GM12878 (cell line): Measurements from ENCODE around the gene LYPD5. TPM values are rescaled to one million over a fixed set of nuclear protein-coding genes. Genes with fewer than 3 reads are reported as not detected.

Experiments used
- ATAC-seq: fragments of 200-7000 bp; cut with Tn5 transposase; 3 replicates; pipeline ENCODE4 v1.9.1; 2020; ENCODE audit warnings: mild to moderate bottlenecking, moderate library complexity
- BruUV-seq: library from RNA; stranded (reverse); fragments of 400-500 nt; replicated peaks from 2 replicates; lab custom pipeline; 2021; lab: Mats Ljungman, UMichigan
- CTCF ChIA-PET: fragments of 300-600 bp; sonication (Branson Sonifier 250); formaldehyde crosslinking; extraction: SDS; loops from one replicate; lab custom pipeline; 2021; ENCODE audit warnings: inconsistent platforms; lab: Yijun Ruan, JAX
- POLR2A ChIA-PET: fragments of 350-600 bp; formaldehyde crosslinking; extraction: SDS; loops from one replicate; lab custom pipeline; 2021; ENCODE audit warnings: inconsistent platforms; lab: Charles Lee
- RAD21 ChIA-PET: fragments of 300-600 bp; sonication (Branson Sonifier 250); formaldehyde crosslinking; loops from one replicate; lab custom pipeline; 2023; ENCODE audit warnings: antibody characterized with exemption; ENCODE audit not compliant: unreplicated experiment; lab: Charles Lee
- SMC1A ChIA-PET: fragments of 300-600 bp; sonication (Branson Sonifier 250); formaldehyde crosslinking; loops from one replicate; lab custom pipeline; 2023; ENCODE audit not compliant: unreplicated experiment, uncharacterized antibody; lab: Charles Lee
- DNase-seq: peaks from one replicate; pipeline ENCODE4 v3.0.0-alpha.2; 2011; ENCODE audit warnings: low read depth, low spot score
- FAIRE-seq: peaks from 3 replicates; lab custom pipeline; 2011; peaks lifted over from hg19 to GRCh38; lab: Jason Lieb, UNC
- H2AFZ ChIP-seq: 2 replicates; pipeline ENCODE4 v1.6.0; 2011; ENCODE audit warnings: low read depth, low read length, control low read depth; ENCODE audit not compliant: control insufficient read depth
- H3K27ac ChIP-seq: 2 replicates; pipeline ENCODE4 v1.5.1; 2011; ENCODE audit warnings: control low read depth; ENCODE audit not compliant: control insufficient read depth, insufficient read depth
- H3K27me3 ChIP-seq, 2 experiments: replicated peaks in 1 of 2; 2 replicates each; pipeline versions ENCODE4 v1.6.0 to v1.6.1; 2011; ENCODE audit warnings: low read length in 1 of 2; ENCODE audit not compliant: control insufficient read depth in 2 of 2, insufficient read depth in 2 of 2
- H3K36me3 ChIP-seq, 2 experiments: 2 replicates each; pipeline ENCODE4 v1.5.1; 2011; ENCODE audit warnings: low read length in 1 of 2; ENCODE audit not compliant: control insufficient read depth in 2 of 2, insufficient read depth in 2 of 2
- H3K4me1 ChIP-seq: 2 replicates; pipeline ENCODE4 v1.6.1; 2011; ENCODE audit warnings: mild to moderate bottlenecking, low read length, moderate library complexity, mixed read lengths; ENCODE audit not compliant: control insufficient read depth, insufficient read depth
- H3K4me2 ChIP-seq: 2 replicates; pipeline ENCODE4 v1.6.0; 2011; ENCODE audit warnings: control low read depth; ENCODE audit not compliant: control insufficient read depth, insufficient read depth
- H3K4me3 ChIP-seq: fragments of 200-600 bp; sonication (generic); 2 replicates; pipeline ENCODE4 v1.5.1; 2016
- H3K79me2 ChIP-seq: 2 replicates; pipeline ENCODE4 v1.6.0; 2011; ENCODE audit warnings: low read length; ENCODE audit not compliant: control insufficient read depth, insufficient read depth
- H3K9ac ChIP-seq: 2 replicates; pipeline ENCODE4 v1.8.0; 2011; ENCODE audit warnings: low read length, control low read depth, mixed read lengths; ENCODE audit not compliant: control insufficient read depth, insufficient read depth
- H3K9me3 ChIP-seq: replicated peaks from 3 replicates; pipeline ENCODE4 v1.5.1; 2011; ENCODE audit warnings: mild to moderate bottlenecking, low read length; ENCODE audit not compliant: control insufficient read depth, insufficient read depth
- H4K20me1 ChIP-seq: 2 replicates; pipeline ENCODE4 v1.6.0; 2011; ENCODE audit not compliant: control insufficient read depth, insufficient read depth
- CBX5 ChIP-seq: sonication (generic); IDR thresholded peaks from 2 replicates; pipeline ENCODE4 v1.6.1; 2016; ENCODE audit warnings: low read depth, moderate library complexity, mild to moderate bottlenecking, inconsistent platforms
- CHD2 ChIP-seq: IDR thresholded peaks from 2 replicates; pipeline ENCODE4 v1.6.1; 2011; ENCODE audit warnings: low read depth, low read length, improper control_type of control experiment, borderline replicate concordance
- CREB1 ChIP-seq: IDR thresholded peaks from 2 replicates; pipeline ENCODE4 v1.6.1; 2012; ENCODE audit warnings: low read depth, mild to moderate bottlenecking, inconsistent platforms
- ESRRA ChIP-seq: IDR thresholded peaks from 2 replicates; pipeline ENCODE4 v1.6.1; 2012; ENCODE audit warnings: mild to moderate bottlenecking, low read length, improper control_type of control experiment
- FOXM1 ChIP-seq: IDR thresholded peaks from 2 replicates; pipeline ENCODE4 v1.6.1; 2012; ENCODE audit warnings: low read depth, mild to moderate bottlenecking, inconsistent platforms, low read length, moderate library complexity
- GATAD2B ChIP-seq: fragments of 450-650 bp; conservative IDR thresholded peaks from 2 replicates; pipeline ENCODE4 v1.6.1; 2017; ENCODE audit warnings: low read depth, mild to moderate bottlenecking, moderate library complexity
- HSF1 ChIP-seq: fragments of 150-350 bp; IDR thresholded peaks from 2 replicates; pipeline ENCODE4 v1.6.1; 2014; ENCODE audit warnings: mild to moderate bottlenecking, low read depth, low read length
- IRF5 ChIP-seq: fragments of 450-650 bp; IDR thresholded peaks from 2 replicates; pipeline ENCODE4 v1.6.1; 2017; ENCODE audit warnings: borderline replicate concordance
- LARP7 ChIP-seq: fragments of 450-650 bp; IDR thresholded peaks from 2 replicates; pipeline ENCODE4 v1.6.1; 2017; ENCODE audit warnings: mild to moderate bottlenecking
- MEF2A ChIP-seq: IDR thresholded peaks from 2 replicates; pipeline ENCODE4 v1.6.1; 2011; ENCODE audit warnings: low read depth, mild to moderate bottlenecking, low read length, moderate library complexity; ENCODE audit not compliant: insufficient read depth
- REST ChIP-seq: IDR thresholded peaks from 2 replicates; pipeline ENCODE4 v1.6.1; 2012; ENCODE audit warnings: mild to moderate bottlenecking, low read depth, low read length
- RUNX3 ChIP-seq: IDR thresholded peaks from 2 replicates; pipeline ENCODE4 v1.6.1; 2012; ENCODE audit warnings: low read length, inconsistent platforms
- SPI1 ChIP-seq: IDR thresholded peaks from 2 replicates; pipeline ENCODE4 v1.6.1; 2011; ENCODE audit warnings: low read depth, mild to moderate bottlenecking, low read length, moderate library complexity, borderline replicate concordance; ENCODE audit not compliant: insufficient read depth
- SREBF1 ChIP-seq: IDR thresholded peaks from 2 replicates; pipeline ENCODE4 v1.6.1; 2012; ENCODE audit warnings: mild to moderate bottlenecking, low read length
- TARDBP ChIP-seq: IDR thresholded peaks from 2 replicates; pipeline ENCODE4 v1.6.1; 2016; ENCODE audit warnings: borderline replicate concordance
- TBL1XR1 ChIP-seq: IDR thresholded peaks from 2 replicates; pipeline ENCODE4 v1.6.1; 2012; ENCODE audit warnings: low read depth, low read length, improper control_type of control experiment
- YY1 ChIP-seq: IDR thresholded peaks from 2 replicates; pipeline ENCODE4 v1.6.1; 2011; ENCODE audit warnings: low read depth, mild to moderate bottlenecking, low read length
- WGBS: methylation state at CpG from one replicate; pipeline ENCODE4 v1.1.6; 2016; ENCODE audit warnings: low lambda C conversion rate; ENCODE audit not compliant: insufficient replicate concordance, insufficient coverage; ENCODE audit errors: missing lambda C conversion rate; 5-methylcytosine and 5-hydroxymethylcytosine counted together
- in situ Hi-C: fragments of 300-500 bp; cut with MboI; formaldehyde crosslinking; loops from 9 replicates; pipeline ENCODE4 v1.14.3; 2018; ENCODE audit warnings: mixed read lengths
- intact Hi-C: fragments of 100-400 bp; cut with micrococcal nuclease; formaldehyde crosslinking; loops from one replicate; pipeline ENCODE4 v1.14.2; 2022; ENCODE audit not compliant: unreplicated experiment
- polyA plus RNA-seq, 11 experiments: library from polyadenylated mRNA; depleted of rRNA in 4 of 11; unstranded in 6 of 11; stranded (reverse) in 5 of 11; fragments of >200 nt; fragmentation: Nextera tagmentation in 4 of 11; fragmentation: Illumina TruSeq in 1 of 11; extraction: Ambion mirVana in 4 of 11; extraction: Trizol in 1 of 11; gene quantifications; 1 replicate in 1 of 11; 2 replicates in 10 of 11; pipeline versions ENCODE4 v1.2.1 to v1.2.3, GENCODE V29; 2011 to 2016; ENCODE audit warnings: inconsistent platforms in 2 of 11, missing spikeins in 2 of 11, low read depth in 1 of 11
- total RNA-seq, 4 experiments: library from RNA; depleted of rRNA in 3 of 4; stranded (reverse); fragments of >200 nt in 3 of 4; fragmentation: Illumina TruSeq in 1 of 4; extraction: Trizol in 1 of 4; gene quantifications; 2 replicates each; pipeline versions ENCODE4 v1.2.1 to v1.2.3, GENCODE V29; 2013 to 2021
- TF ChIP-seq, protein P1 (sequence below): IDR thresholded peaks from 2 replicates; pipeline ENCODE4 v1.6.1; 2012; ENCODE audit warnings: low read depth, low read length, improper control_type of control experiment

Gene LYPD5
- total and polyA plus RNA-seq, 10 of the 15 experiments (the other 5 are each of a cell fraction or from before 2014, with no cell fraction given) = 0.04 to 2.2 (median 0.69) TPM; not detected in 1

DNA sequence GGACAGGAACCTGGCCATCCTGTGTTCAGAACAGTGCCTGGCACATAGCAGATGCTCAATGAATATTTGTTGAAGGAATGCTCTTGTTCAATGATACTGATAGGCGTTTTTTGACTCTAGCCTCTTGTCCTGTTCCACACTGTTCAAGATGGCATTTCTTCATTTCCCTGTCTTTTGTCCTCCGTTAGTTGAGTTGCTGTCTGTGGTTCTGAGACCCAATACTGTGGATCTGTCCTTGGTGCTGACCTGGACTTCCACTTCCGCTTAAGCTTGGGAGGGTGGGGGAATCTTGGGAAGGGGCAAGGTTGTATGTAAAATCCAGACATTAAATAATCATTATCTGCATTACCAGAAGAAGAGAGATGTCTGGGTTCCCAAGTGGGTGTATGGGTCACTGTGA lies 13.2 kb downstream of the LYPD5 start:
- Histone ChIP-seq H3K4me3 (no peak overlapping the region), H3K79me2 (no peaks in the 10 kb centered on the region), H4K20me1 (no peaks in the 10 kb centered on the region), H3K9me3 (no peaks in the 10 kb centered on the region), H3K4me1 (peaks cover 26% of the 10 kb centered on the region), H2AFZ (no peak overlapping the region), H3K9ac (no peak overlapping the region), H3K36me3 (no peaks in the 10 kb centered on the region), H3K4me2 (no peak overlapping the region), H3K27me3 (no peaks in the 10 kb centered on the region), H3K27ac (no peak overlapping the region)
- ChIA-PET SMC1A (interaction anchor here (1.2 to 1.4 kb wide), 2 partner anchors 23 to 120 kb away, joined by 3 to 4 read pairs; no protein-coding TSS in a partner anchor), RAD21 (interaction anchor here (1.1 to 3.3 kb wide), 3 partner anchors 44 to 234 kb away, joined by 3 to 12 read pairs (median 9); no protein-coding TSS in a partner anchor), CTCF (interaction anchor here (1.0 to 3.2 kb wide), 8 partner anchors 9 to 121 kb away, joined by 3 to 16 read pairs (median 4); partner anchors contain the start of gene KCNN4), POLR2A (interaction anchor here (1.0 to 1.4 kb wide), 2 partner anchors 12 to 24 kb away, joined by 3 to 4 read pairs; no protein-coding TSS in a partner anchor)
- FAIRE-seq = no peak
- intact Hi-C loops = loop anchor here (10.0 kb wide), 1 partner anchor 344 kb away; no protein-coding TSS in a partner anchor
- in situ Hi-C loops = loop anchor here (5.0 kb wide), 1 partner anchor 42 kb away; no protein-coding TSS in a partner anchor
- BruUV-seq = no TSS peak
- DNase-seq = no peak
- WGBS = 5% methylated on average over 3 of the region's 3 CpGs
- ATAC-seq = no peak
- TF ChIP-seq MEF2A (no peak), IRF5 (no peak), TBL1XR1 (no peak), REST (peak; percentile 97), FOXM1 (no peak), HSF1 (no peak), GATAD2B (no peak), SPI1 (0 out of 2 replicates have a peak, but pooled peaks have one; percentile 49), RUNX3 (no peak), CHD2 (no peak), SREBF1 (peak; percentile 61; the same call in 1 of the 2 replicates), YY1 (no peak), LARP7 (no peak), ESRRA (no peak), CBX5 (no peak), CREB1 (no peak), TARDBP (no peak)
- TF ChIP-seq, protein P1, sequence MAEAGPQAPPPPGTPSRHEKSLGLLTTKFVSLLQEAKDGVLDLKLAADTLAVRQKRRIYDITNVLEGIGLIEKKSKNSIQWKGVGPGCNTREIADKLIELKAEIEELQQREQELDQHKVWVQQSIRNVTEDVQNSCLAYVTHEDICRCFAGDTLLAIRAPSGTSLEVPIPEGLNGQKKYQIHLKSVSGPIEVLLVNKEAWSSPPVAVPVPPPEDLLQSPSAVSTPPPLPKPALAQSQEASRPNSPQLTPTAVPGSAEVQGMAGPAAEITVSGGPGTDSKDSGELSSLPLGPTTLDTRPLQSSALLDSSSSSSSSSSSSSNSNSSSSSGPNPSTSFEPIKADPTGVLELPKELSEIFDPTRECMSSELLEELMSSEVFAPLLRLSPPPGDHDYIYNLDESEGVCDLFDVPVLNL = no peak
